Trophoblast cell (in vitro differentiated cells and primary cell): Measurements from ENCODE around the gene CDKL2.

Source experiments
- DNase-seq, 2 donors: peaks; one replicate each; pipeline ENCODE4 v3.0.0-alpha.2; 2016
- H2AFZ ChIP-seq: 2 replicates; pipeline ENCODE4 v1.6.1; 2013; ENCODE audit warnings: low read length, moderate library complexity, mild to moderate bottlenecking; ENCODE audit not compliant: insufficient read depth, poor library complexity
- H2AK5ac ChIP-seq: 2 replicates; pipeline ENCODE4 v1.6.1; 2013; ENCODE audit warnings: mild to moderate bottlenecking, low read length
- H2BK120ac ChIP-seq: 2 replicates; pipeline ENCODE4 v1.6.1; 2013; ENCODE audit warnings: low read length, mild to moderate bottlenecking, moderate library complexity; ENCODE audit not compliant: insufficient read depth, poor library complexity
- H2BK12ac ChIP-seq: 2 replicates; pipeline ENCODE4 v1.6.1; 2013; ENCODE audit warnings: mild to moderate bottlenecking, low read length, moderate library complexity
- H2BK5ac ChIP-seq: 2 replicates; pipeline ENCODE4 v1.6.1; 2013; ENCODE audit warnings: low read length, low read depth, moderate library complexity, mild to moderate bottlenecking; ENCODE audit not compliant: poor library complexity
- H3K14ac ChIP-seq: 2 replicates; pipeline ENCODE4 v1.6.1; 2013; ENCODE audit warnings: mild to moderate bottlenecking, low read length
- H3K18ac ChIP-seq: 2 replicates; pipeline ENCODE4 v1.6.1; 2013; ENCODE audit warnings: mild to moderate bottlenecking, low read length
- H3K23ac ChIP-seq: 2 replicates; pipeline ENCODE4 v1.6.1; 2013; ENCODE audit warnings: low read length
- H3K27ac ChIP-seq: 2 replicates; pipeline ENCODE4 v1.5.1; 2013; ENCODE audit warnings: low read depth, mild to moderate bottlenecking, inconsistent platforms, low read length, moderate library complexity
- H3K27me3 ChIP-seq: 2 replicates; pipeline ENCODE4 v1.6.1; 2013; ENCODE audit warnings: inconsistent platforms, mild to moderate bottlenecking, low read length, moderate library complexity; ENCODE audit not compliant: insufficient read depth
- H3K36me3 ChIP-seq, 2 experiments: 1 replicate in 1 of 2; 2 replicates in 1 of 2; pipeline ENCODE4 v1.6.1; 2013; ENCODE audit warnings: low read length in 2 of 2, mild to moderate bottlenecking in 2 of 2, moderate library complexity in 1 of 2; ENCODE audit not compliant: insufficient read depth in 2 of 2, control insufficient read depth in 1 of 2
- H3K4ac ChIP-seq: 2 replicates; pipeline ENCODE4 v1.6.1; 2013; ENCODE audit warnings: low read depth, mild to moderate bottlenecking, low read length, moderate library complexity
- H3K4me1 ChIP-seq, 2 experiments: 1 replicate in 1 of 2; 2 replicates in 1 of 2; pipeline ENCODE4 v1.6.1; 2013; ENCODE audit warnings: low read length in 2 of 2, mild to moderate bottlenecking in 2 of 2, moderate library complexity in 1 of 2; ENCODE audit not compliant: insufficient read depth in 2 of 2, control insufficient read depth in 1 of 2
- H3K4me2 ChIP-seq: 2 replicates; pipeline ENCODE4 v1.6.1; 2013; ENCODE audit warnings: inconsistent platforms, mild to moderate bottlenecking, low read length, moderate library complexity
- H3K4me3 ChIP-seq: 2 replicates; pipeline ENCODE4 v1.5.1; 2013; ENCODE audit warnings: mild to moderate bottlenecking, low read depth, low read length, inconsistent platforms
- H3K79me1 ChIP-seq: one replicate; pipeline ENCODE4 v1.6.1; 2013; ENCODE audit warnings: low read length
- H3K79me2 ChIP-seq: 2 replicates; pipeline ENCODE4 v1.6.1; 2013; ENCODE audit warnings: low read length, mild to moderate bottlenecking; ENCODE audit not compliant: control insufficient read depth, insufficient read depth, poor library complexity
- H3K9ac ChIP-seq: 2 replicates; pipeline ENCODE4 v1.6.1; 2013; ENCODE audit warnings: mild to moderate bottlenecking, low read length
- H3K9me3 ChIP-seq: 2 replicates; pipeline ENCODE4 v1.6.1; 2013; ENCODE audit warnings: low read depth, mild to moderate bottlenecking, control low read depth, inconsistent platforms, low read length; ENCODE audit not compliant: insufficient read depth
- H4K12ac ChIP-seq: 2 replicates; pipeline ENCODE4 v1.6.1; 2013; ENCODE audit warnings: low read depth, mild to moderate bottlenecking, low read length, moderate library complexity
- H4K8ac ChIP-seq: 2 replicates; pipeline ENCODE4 v1.6.1; 2013; ENCODE audit warnings: low read depth, mild to moderate bottlenecking, low read length, moderate library complexity
- H4K91ac ChIP-seq: one replicate; pipeline ENCODE4 v1.6.1; 2013; ENCODE audit warnings: low read depth, mild to moderate bottlenecking, low read length, moderate library complexity
- WGBS: extraction: QIAGEN DNeasy Blood & Tissue Kit; methylation state at CpG from one replicate; pipeline ENCODE4 v1.1.7; 2013; ENCODE audit warnings: missing lambda C conversion rate; ENCODE audit not compliant: insufficient read length, insufficient coverage; ENCODE audit errors: extremely low coverage; 5-methylcytosine and 5-hydroxymethylcytosine counted together

Gene CDKL2

GRCh38 chr4:75673959-75674328 is 43.6 kb upstream of the CDKL2 start:
- Histone ChIP-seq H3K27me3 (no peaks in the 10 kb centered on the region), H3K36me3 (peaks cover 0 to 2% of the 10 kb centered on the region in 2 experiments), H3K9me3 (no peaks in the 10 kb centered on the region), H4K8ac (peak overlapping the region; percentile 51), H3K79me2 (peaks cover 10% of the 10 kb centered on the region), H4K12ac (no peak overlapping the region), H3K23ac (no peak overlapping the region), H3K4ac (no peak overlapping the region), H4K91ac (peak overlapping the region; percentile 72), H3K9ac (peak overlapping the region; percentile 0), H2BK5ac (no peak overlapping the region), H2BK120ac (peak overlapping the region; percentile 48), H3K4me2 (peak overlapping the region; percentile 59), H3K79me1 (peaks cover 12% of the 10 kb centered on the region), H3K14ac (peak overlapping the region; percentile 47), H2AK5ac (no peak overlapping the region), H2AFZ (no peak overlapping the region), H3K18ac (no peak overlapping the region), H3K4me1 (peaks cover 0 to 4% of the 10 kb centered on the region in 2 experiments), H3K27ac (peak overlapping the region; percentile 80), H3K4me3 (no peak overlapping the region), H2BK12ac (no peak overlapping the region)
- WGBS: no CpG with 5 or more reads among the region's 5 CpGs
- peak; percentile 47 to 73 for DNase-seq

GRCh38 chr4:75673027-75673958 is 43.0 kb upstream of the CDKL2 start, which contains the start of gene G3BP2:
Gene G3BP2 (minus strand): TSS chr4:75673411. CDS start chr4:75662025, 11,386 bp downstream.
- peak within 1 kb of the TSS; percentile 59 for H3K4me2 ChIP-seq
- peak within 1 kb of the TSS; percentile 57 for H2AFZ ChIP-seq
- H3K23ac ChIP-seq: no peak within 1 kb of the TSS
- WGBS: no CpG with 5 or more reads among the region's 83 CpGs
- H4K12ac ChIP-seq: peak within 1 kb of the TSS; percentile 73
- H3K4me3 ChIP-seq: peak within 1 kb of the TSS; percentile 88
- peak within 1 kb of the TSS; percentile 73 for H3K18ac ChIP-seq
- H3K4ac ChIP-seq: peak within 1 kb of the TSS; percentile 92
- H3K36me3 ChIP-seq: peaks cover 0 to 2% of the 10 kb centered on the region in 2 experiments
- H4K8ac ChIP-seq: peak within 1 kb of the TSS; percentile 79
- H3K9me3 ChIP-seq: no peaks in the 10 kb centered on the region
- peak within 1 kb of the TSS; percentile 72 for H2BK5ac ChIP-seq
- peak; percentile 98 to 99 for DNase-seq
- peaks cover 12% of the 10 kb centered on the region for H3K79me1 ChIP-seq
- peaks cover 10% of the 10 kb centered on the region for H3K79me2 ChIP-seq
- H3K9ac ChIP-seq: peak within 1 kb of the TSS; percentile 68
- H2AK5ac ChIP-seq: peak within 1 kb of the TSS; percentile 28
- peak within 1 kb of the TSS; percentile 87 for H3K27ac ChIP-seq
- no peak within 1 kb of the TSS for H2BK12ac ChIP-seq
- peak within 1 kb of the TSS; percentile 78 for H4K91ac ChIP-seq
- H3K4me1 ChIP-seq: peaks cover 0 to 4% of the 10 kb centered on the region in 2 experiments
- peak within 1 kb of the TSS; percentile 54 for H2BK120ac ChIP-seq
- H3K27me3 ChIP-seq: no peaks in the 10 kb centered on the region
- H3K14ac ChIP-seq: peak within 1 kb of the TSS; percentile 87

GRCh38 chr4:75672461-75673026 is 42.2 kb upstream of the CDKL2 start:
- Histone ChIP-seq H3K23ac (no peak overlapping the region), H3K27ac (peak overlapping the region; percentile 87), H4K12ac (peak overlapping the region; percentile 73), H4K91ac (peak overlapping the region; percentile 78), H3K4me3 (peak overlapping the region; percentile 88), H3K18ac (peak overlapping the region; percentile 73), H3K79me2 (peaks cover 12% of the 10 kb centered on the region), H3K27me3 (no peaks in the 10 kb centered on the region), H3K14ac (peak overlapping the region; percentile 87), H2AK5ac (peak overlapping the region; percentile 28), H3K9me3 (no peaks in the 10 kb centered on the region), H3K4me2 (peak overlapping the region; percentile 59), H3K79me1 (peaks cover 12% of the 10 kb centered on the region), H3K4ac (peak overlapping the region; percentile 92), H2BK5ac (peak overlapping the region; percentile 72), H4K8ac (peak overlapping the region; percentile 79), H3K9ac (peak overlapping the region; percentile 68), H2AFZ (peak overlapping the region; percentile 57), H2BK120ac (peak overlapping the region; percentile 54), H3K36me3 (peaks cover 0 to 2% of the 10 kb centered on the region in 2 experiments), H2BK12ac (no peak overlapping the region), H3K4me1 (peaks cover 1 to 4% of the 10 kb centered on the region in 2 experiments)
- no CpG with 5 or more reads among the region's 44 CpGs for WGBS
- DNase-seq: peak; percentile 67 to 78

- Histone ChIP-seq H2BK5ac (no peak overlapping the region), H3K79me1 (peaks cover 12% of the 10 kb centered on the region), H3K23ac (no peak overlapping the region), H3K18ac (no peak overlapping the region), H4K8ac (peak overlapping the region; percentile 79), H3K9me3 (no peaks in the 10 kb centered on the region), H2AFZ (peak overlapping the region; percentile 23), H4K12ac (peak overlapping the region; percentile 56), H3K79me2 (peaks cover 14% of the 10 kb centered on the region), H3K4me3 (peak overlapping the region; percentile 88), H3K36me3 (peaks cover 0 to 2% of the 10 kb centered on the region in 2 experiments), H3K4me2 (peak overlapping the region; percentile 59), H3K4me1 (peaks cover 3 to 4% of the 10 kb centered on the region in 2 experiments), H3K27me3 (no peaks in the 10 kb centered on the region), H3K9ac (peak overlapping the region; percentile 68), H3K4ac (peak overlapping the region; percentile 92), H2BK120ac (peak overlapping the region; percentile 26), H3K27ac (no peak overlapping the region), H2AK5ac (no peak overlapping the region), H4K91ac (peak overlapping the region; percentile 78), H2BK12ac (no peak overlapping the region), H3K14ac (no peak overlapping the region)
- no CpG with 5 or more reads among the region's 10 CpGs for WGBS
- DNase-seq: no peak
Observed at GRCh38 chr4:75671802-75672421, 41.6 kb upstream of the CDKL2 start.
